K562 (cell line): Measurements from ENCODE around the gene ZNF410. TPM values are rescaled to one million over a fixed set of nuclear protein-coding genes. Genes with fewer than 3 reads are reported as not detected.

ENCODE experiments used
- CXXC5 ChIP-seq: fragments of 250-450 bp; sonication (Bioruptor Pico); IDR thresholded peaks from 2 replicates; pipeline ENCODE4 v1.8.0; 2022; ENCODE audit warnings: inconsistent platforms, mild to moderate bottlenecking, moderate library complexity
- DACH1 ChIP-seq: fragments of 450-650 bp; IDR thresholded peaks from 2 replicates; pipeline ENCODE4 v1.6.1; 2018; ENCODE audit not compliant: partially characterized antibody
- DPF2 ChIP-seq: fragments of 450-650 bp; IDR thresholded peaks from 2 replicates; pipeline ENCODE4 v1.6.1; 2016
- E4F1 ChIP-seq: fragments of 250-450 bp; sonication (Bioruptor Pico); IDR thresholded peaks from 2 replicates; pipeline ENCODE4 v1.5.0; 2021; ENCODE audit warnings: mild to moderate bottlenecking, borderline replicate concordance
- EGR1 ChIP-seq: fragments of 450-650 bp; conservative IDR thresholded peaks from 2 replicates; pipeline ENCODE4 v1.6.1; 2017; ENCODE audit warnings: mild to moderate bottlenecking
- ELF2 ChIP-seq: fragments of 250-450 bp; sonication (Bioruptor Pico); IDR thresholded peaks from 2 replicates; pipeline ENCODE4 v1.5.0; 2021; ENCODE audit warnings: mild to moderate bottlenecking
- EP400 ChIP-seq: fragments of 450-650 bp; IDR thresholded peaks from 2 replicates; pipeline ENCODE4 v1.6.1; 2017; ENCODE audit warnings: antibody characterized with exemption, mild to moderate bottlenecking, moderate library complexity
- FOSL1 ChIP-seq: fragments of 200-800 bp; sonication (Bioruptor generic); conservative IDR thresholded peaks from 2 replicates; pipeline ENCODE4 v1.6.1; 2016; ENCODE audit warnings: missing genetic modification characterization, missing compliant biosample characterization
- GMEB1 ChIP-seq: fragments of 250-450 bp; sonication (Bioruptor Pico); IDR thresholded peaks from 2 replicates; pipeline ENCODE4 v1.4.0; 2020; ENCODE audit warnings: mild to moderate bottlenecking
- HLTF ChIP-seq: fragments of 450-650 bp; IDR thresholded peaks from 2 replicates; pipeline ENCODE4 v1.6.1; 2016
- HNRNPH1 ChIP-seq: fragments of 200-400 bp; formaldehyde crosslinking; optimal IDR thresholded peaks from 2 replicates; pipeline ENCODE3; 2017; ENCODE audit warnings: low read depth, mild to moderate bottlenecking, low read length, moderate library complexity
- KAT2B ChIP-seq: IDR thresholded peaks from one replicate; pipeline ENCODE4 v1.6.1; 2012; ENCODE audit warnings: low read depth, mild to moderate bottlenecking, control low read depth, inconsistent platforms, low read length, moderate library complexity
- LCOR ChIP-seq: sonication (generic); formaldehyde crosslinking; IDR thresholded peaks from 2 replicates; pipeline ENCODE4 v1.8.0; 2022; ENCODE audit warnings: mild to moderate bottlenecking, missing genetic modification reagents
- LEF1 ChIP-seq: fragments of 450-650 bp; IDR thresholded peaks from 2 replicates; pipeline ENCODE4 v1.6.1; 2016; ENCODE audit warnings: mild to moderate bottlenecking
- MAFF ChIP-seq: IDR thresholded peaks from 2 replicates; pipeline ENCODE4 v1.6.1; 2012; ENCODE audit warnings: low read length, improper control_type of control experiment
- MAFK ChIP-seq: IDR thresholded peaks from 2 replicates; pipeline ENCODE4 v1.6.1; 2011; ENCODE audit warnings: low read length, improper control_type of control experiment
- RB1 ChIP-seq: fragments of 450-650 bp; IDR thresholded peaks from 2 replicates; pipeline ENCODE4 v1.6.1; 2017; ENCODE audit warnings: low read depth, mild to moderate bottlenecking
- RBBP5 ChIP-seq: fragments of 200-600 bp; sonication (generic); IDR thresholded peaks from 2 replicates; pipeline ENCODE4 v1.6.1; 2012; ENCODE audit warnings: borderline replicate concordance, mild to moderate bottlenecking, low read length, control low read depth, inconsistent platforms; ENCODE audit not compliant: insufficient read depth, poor library complexity, severe bottlenecking
- RBM25 ChIP-seq: fragments of 200-400 bp; formaldehyde crosslinking; IDR thresholded peaks from 2 replicates; pipeline ENCODE4 v1.6.1; 2018; ENCODE audit warnings: low read length, low read depth, moderate library complexity; ENCODE audit not compliant: severe bottlenecking
- TEAD1 ChIP-seq, 2 experiments: fragments of 450-650 bp in 1 of 2; sonication (generic) in 1 of 2; formaldehyde crosslinking; IDR thresholded peaks; 2 replicates each; pipeline versions ENCODE4 v1.4.0 to v1.8.0; 2020 to 2022; ENCODE audit warnings: mild to moderate bottlenecking in 2 of 2, missing genetic modification reagents in 1 of 2
- XRCC3 ChIP-seq: fragments of 450-650 bp; IDR thresholded peaks from 2 replicates; pipeline ENCODE4 v1.6.1; 2017; ENCODE audit warnings: mild to moderate bottlenecking, moderate library complexity
- ZFPM2 ChIP-seq: fragments of 250-450 bp; sonication (Bioruptor Pico); IDR thresholded peaks from 2 replicates; pipeline ENCODE4 v1.5.1; 2022; ENCODE audit warnings: mild to moderate bottlenecking
- ZNF174 ChIP-seq: fragments of 250-450 bp; sonication (Bioruptor Pico); IDR thresholded peaks from 2 replicates; pipeline ENCODE4 v1.4.0; 2020; ENCODE audit warnings: mild to moderate bottlenecking
- ZNF354B ChIP-seq: fragments of 250-450 bp; sonication (Bioruptor Pico); IDR thresholded peaks from 2 replicates; pipeline ENCODE4 v1.4.0; 2020
- ZZZ3 ChIP-seq: fragments of 450-650 bp; IDR thresholded peaks from 2 replicates; pipeline ENCODE4 v1.6.1; 2016; ENCODE audit warnings: antibody characterized with exemption, mild to moderate bottlenecking, moderate library complexity
- polyA plus RNA-seq, 8 experiments: library from polyadenylated mRNA; depleted of rRNA in 4 of 8; stranded (reverse) in 5 of 8; unstranded in 3 of 8; fragments of >200 nt; fragmentation: Nextera tagmentation in 2 of 8; fragmentation: Illumina TruSeq in 1 of 8; extraction: Ambion mirVana in 2 of 8; extraction: Trizol in 1 of 8; gene quantifications; 2 replicates each; pipeline versions ENCODE4 v1.2.1 to v1.2.3, GENCODE V29; 2011 to 2014; ENCODE audit warnings: inconsistent platforms in 1 of 8, missing spikeins in 1 of 8
- total RNA-seq, 7 experiments: library from RNA; depleted of rRNA in 6 of 7; stranded (reverse); fragments of >200 nt in 6 of 7; fragmentation: Illumina TruSeq in 2 of 7; extraction: Trizol in 2 of 7; gene quantifications; 2 replicates each; pipeline versions ENCODE4 v1.2.1 to v1.2.3, GENCODE V29; 2011 to 2021; ENCODE audit warnings: low replicate concordance in 1 of 7
- TF ChIP-seq, protein P1 (sequence below): fragments of 450-650 bp; IDR thresholded peaks from 2 replicates; pipeline ENCODE4 v1.6.1; 2016; ENCODE audit warnings: low read depth, mild to moderate bottlenecking, moderate library complexity

Gene ZNF410
- total and polyA plus RNA-seq, 9 of the 15 experiments (the other 6 are each of a cell fraction or from before 2014, with no cell fraction given) = 20.5 to 64.8 (median 38.7) TPM

DNA sequence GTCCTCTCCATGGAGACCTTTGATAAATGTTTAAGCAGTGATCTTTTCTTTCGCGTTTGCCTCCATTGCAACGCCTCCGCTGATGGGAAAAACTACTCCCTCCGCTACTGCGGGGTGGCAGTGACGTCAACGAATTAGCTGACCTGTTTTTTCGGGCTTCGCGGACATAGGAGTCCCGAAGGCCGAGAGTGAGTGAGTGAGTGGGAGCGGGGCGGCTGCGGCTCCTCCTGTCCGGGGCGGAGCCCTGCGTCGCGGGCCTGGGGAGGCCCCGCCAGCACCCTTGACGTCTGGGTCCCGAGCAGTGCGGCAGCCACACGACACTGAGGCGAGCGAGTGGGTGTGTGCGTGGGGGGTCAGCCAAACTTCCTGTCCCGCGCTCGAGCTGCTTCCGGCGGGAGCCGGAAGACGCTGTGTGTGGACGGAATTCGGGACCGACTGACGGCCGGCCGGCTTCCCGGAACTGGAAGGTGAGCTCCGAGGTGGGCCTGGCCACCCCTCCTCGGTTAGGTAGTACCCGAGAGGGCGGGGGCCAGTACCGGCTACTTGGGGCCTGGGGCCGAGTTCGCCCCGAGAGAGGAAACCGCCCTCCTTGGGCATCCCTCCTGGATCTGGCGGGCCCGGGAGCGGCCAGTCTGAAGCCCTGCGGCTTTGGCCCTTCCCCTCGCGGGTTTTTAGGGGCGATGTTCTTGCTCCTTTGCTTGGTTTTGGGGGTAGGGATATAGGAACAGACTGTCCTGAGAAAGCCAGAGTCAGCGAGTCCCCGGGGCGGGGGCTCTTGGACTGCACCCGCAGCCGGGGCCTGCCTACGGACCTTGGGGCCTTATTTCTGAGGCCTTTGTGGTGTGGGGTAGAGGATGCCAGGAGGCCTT is at the start of gene ZNF410 (continued):
- TF ChIP-seq HLTF = no peak
- no peak for TF ChIP-seq LEF1
- TF ChIP-seq EGR1 = peak; percentile 98
- TF ChIP-seq ZFPM2 (CRISPR knock-in tag) = no peak
- TF ChIP-seq ZNF174 (CRISPR knock-in tag) = no peak
- TF ChIP-seq EP400 = peak; percentile 81
- TF ChIP-seq TEAD1 (CRISPR knock-in tag; IDR thresholded peaks at IDR 0.05) = peak in 1 of 2 experiments; percentile 59; a peak in 1 of 4 replicates
- no peak for TF ChIP-seq RBM25
- 0 out of 2 replicates have a peak, but pooled peaks have one; percentile 26 for TF ChIP-seq FOSL1 (tag)
- no peak for TF ChIP-seq MAFF
- 0 out of 2 replicates have a peak, but pooled peaks have one; percentile 44 for TF ChIP-seq E4F1 (CRISPR knock-in tag)
- no peak for TF ChIP-seq HNRNPH1
- no peak for TF ChIP-seq KAT2B
- peak; percentile 89 for TF ChIP-seq CXXC5
- TF ChIP-seq ELF2 (CRISPR knock-in tag) = peak; percentile 76
- peak; percentile 89 for TF ChIP-seq RBBP5
- peak; percentile 82; the same call in 1 of the 2 replicates for TF ChIP-seq LCOR (CRISPR knock-in tag)
- TF ChIP-seq ZNF354B (CRISPR knock-in tag) = no peak
- peak; percentile 27; the same call in 1 of the 2 replicates for TF ChIP-seq DPF2
- peak; percentile 83; the same call in 1 of the 2 replicates for TF ChIP-seq RB1
- no peak for TF ChIP-seq XRCC3
- peak; percentile 64 for TF ChIP-seq GMEB1 (CRISPR knock-in tag)
- 0 out of 2 replicates have a peak, but pooled peaks have one; percentile 48 for TF ChIP-seq ZZZ3
- no peak for TF ChIP-seq MAFK
- TF ChIP-seq, protein P1, sequence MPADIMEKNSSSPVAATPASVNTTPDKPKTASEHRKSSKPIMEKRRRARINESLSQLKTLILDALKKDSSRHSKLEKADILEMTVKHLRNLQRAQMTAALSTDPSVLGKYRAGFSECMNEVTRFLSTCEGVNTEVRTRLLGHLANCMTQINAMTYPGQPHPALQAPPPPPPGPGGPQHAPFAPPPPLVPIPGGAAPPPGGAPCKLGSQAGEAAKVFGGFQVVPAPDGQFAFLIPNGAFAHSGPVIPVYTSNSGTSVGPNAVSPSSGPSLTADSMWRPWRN = peak; percentile 92
- TF ChIP-seq DACH1 = no peak
